Epithelial cell of alveolus of lung (primary cell): ENCODE measurements around the gene MYO6. TPM values are rescaled to one million over a fixed set of nuclear protein-coding genes. Genes with fewer than 3 reads are reported as not detected.

Source experiments
- total RNA-seq: library from RNA; depleted of rRNA; stranded (reverse); fragments of >200 nt; gene quantifications from 2 replicates; pipeline ENCODE4 v1.2.1, GENCODE V29; 2015

The MYO6 gene
- 10.7 and 13.3 TPM in 2 replicates for total RNA-seq

DNA sequence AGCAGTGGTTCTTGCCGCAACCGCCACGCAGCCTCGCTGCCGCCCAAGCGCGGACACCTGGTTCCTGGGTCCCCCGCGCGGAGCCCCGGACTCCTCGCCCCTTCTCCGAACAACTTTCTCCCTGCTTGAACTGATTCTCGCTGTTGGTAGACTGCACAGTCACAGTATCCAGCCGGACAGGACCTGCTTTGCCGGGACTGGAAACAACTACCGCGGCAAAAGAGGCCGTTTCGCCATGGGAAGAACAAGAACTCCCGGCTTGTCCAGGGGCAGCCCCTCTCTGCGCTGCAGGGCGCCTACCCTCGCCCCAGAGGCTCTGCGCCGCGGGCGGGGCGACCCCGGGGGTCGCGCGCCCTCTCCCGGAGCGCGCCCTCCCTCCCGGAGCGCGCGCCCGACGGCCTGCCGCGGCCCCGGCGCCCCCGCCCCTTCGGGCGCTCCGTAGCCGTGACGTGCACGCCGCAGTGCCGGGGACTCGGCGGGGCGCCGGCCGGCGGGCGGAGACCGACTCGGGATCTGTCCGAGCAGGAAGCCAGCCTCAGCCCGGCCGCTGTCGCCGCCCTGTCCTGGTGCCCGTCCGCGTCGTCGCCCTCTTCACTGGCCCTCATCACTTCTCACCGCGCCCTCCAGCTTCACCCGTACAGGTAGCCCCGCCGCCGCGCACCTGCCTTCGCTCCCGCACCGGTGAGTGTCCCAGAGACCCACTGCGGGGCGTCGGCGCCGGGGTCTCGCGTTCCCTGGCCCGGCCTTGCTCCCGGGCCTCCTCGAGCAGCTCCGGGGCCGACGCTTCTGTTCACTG, at the start of gene MYO6:
Gene MYO6 (plus strand): TSS at position 497 of the 796 bp plus-strand sequence. CDS start 68,309 bp downstream, outside the sequence.

Other genes with a start within 250 kb of the MYO6 start
- 38.0 and 69.4 TPM in 2 replicates for gene SENP6, start 147.4 kb upstream of the MYO6 start, total RNA-seq